HFF-Myc (cell line): ENCODE data around the gene SCD5.

Experiments used
- DNase-seq: peaks from one replicate; pipeline ENCODE4 v3.0.0-alpha.2; 2011; ENCODE audit warnings: low read depth; ENCODE audit errors: extremely low read depth
- H3K4me3 ChIP-seq: replicated peaks from 2 replicates; pipeline ENCODE4 v1.5.1; 2011; ENCODE audit warnings: low read depth, mild to moderate bottlenecking, control low read depth, low read length
- TF ChIP-seq, protein P1 (sequence below): IDR thresholded peaks from 2 replicates; pipeline ENCODE4 v1.5.1; 2012; ENCODE audit warnings: mild to moderate bottlenecking, low read depth, low read length, control low read depth; ENCODE audit errors: missing control alignments

The SCD5 gene

GRCh38 chr4:82753725-82754410 is 44.7 kb downstream of the SCD5 start:
- H3K4me3 ChIP-seq: no peak overlapping the region
- DNase-seq: no peak
- TF ChIP-seq, protein P1, sequence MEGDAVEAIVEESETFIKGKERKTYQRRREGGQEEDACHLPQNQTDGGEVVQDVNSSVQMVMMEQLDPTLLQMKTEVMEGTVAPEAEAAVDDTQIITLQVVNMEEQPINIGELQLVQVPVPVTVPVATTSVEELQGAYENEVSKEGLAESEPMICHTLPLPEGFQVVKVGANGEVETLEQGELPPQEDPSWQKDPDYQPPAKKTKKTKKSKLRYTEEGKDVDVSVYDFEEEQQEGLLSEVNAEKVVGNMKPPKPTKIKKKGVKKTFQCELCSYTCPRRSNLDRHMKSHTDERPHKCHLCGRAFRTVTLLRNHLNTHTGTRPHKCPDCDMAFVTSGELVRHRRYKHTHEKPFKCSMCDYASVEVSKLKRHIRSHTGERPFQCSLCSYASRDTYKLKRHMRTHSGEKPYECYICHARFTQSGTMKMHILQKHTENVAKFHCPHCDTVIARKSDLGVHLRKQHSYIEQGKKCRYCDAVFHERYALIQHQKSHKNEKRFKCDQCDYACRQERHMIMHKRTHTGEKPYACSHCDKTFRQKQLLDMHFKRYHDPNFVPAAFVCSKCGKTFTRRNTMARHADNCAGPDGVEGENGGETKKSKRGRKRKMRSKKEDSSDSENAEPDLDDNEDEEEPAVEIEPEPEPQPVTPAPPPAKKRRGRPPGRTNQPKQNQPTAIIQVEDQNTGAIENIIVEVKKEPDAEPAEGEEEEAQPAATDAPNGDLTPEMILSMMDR: no peak

DNA sequence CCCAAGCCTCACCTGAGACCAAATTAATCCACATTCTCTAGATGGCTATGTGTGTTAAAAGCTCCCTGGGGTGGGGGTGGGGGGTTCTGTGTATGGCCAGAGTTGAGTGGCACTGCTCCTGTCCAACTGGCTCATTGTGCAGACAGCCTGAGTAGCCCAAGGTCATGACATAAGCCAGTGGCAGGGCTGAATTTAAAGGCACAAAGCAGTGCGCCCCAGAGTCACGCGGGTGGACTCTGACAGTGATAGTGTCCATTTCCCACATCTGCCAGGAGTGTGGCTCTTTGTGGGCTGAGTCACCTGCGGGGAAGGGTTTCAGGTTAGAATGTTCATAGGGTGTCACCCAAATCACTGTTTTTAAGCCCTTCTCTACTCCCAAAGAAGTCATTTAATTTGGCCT is 45.4 kb downstream of the SCD5 start:
- TF ChIP-seq, protein P1: no peak
- no peak for DNase-seq
- H3K4me3 ChIP-seq: no peak overlapping the region

- H3K4me3 ChIP-seq: no peak overlapping the region
- DNase-seq: no peak
- TF ChIP-seq, protein P1: no peak
These were observed 49.7 kb downstream of the SCD5 start for GRCh38 chr4:82748810-82749470.

GRCh38 chr4:82747686-82748575 is 50.7 kb downstream of the SCD5 start:
- no peak for DNase-seq
- TF ChIP-seq, protein P1: no peak
- H3K4me3 ChIP-seq: no peak overlapping the region

- TF ChIP-seq, protein P1: no peak
- H3K4me3 ChIP-seq: no peak overlapping the region
- no peak for DNase-seq
These were observed 51.7 kb downstream of the SCD5 start for GRCh38 chr4:82746705-82747574.
